GM12878 (cell line): Measurements from ENCODE around the gene SOS1. TPM values are rescaled to one million over a fixed set of nuclear protein-coding genes. Genes with fewer than 3 reads are reported as not detected.
A peak's percentile ranks its signal among the peaks of the same experiment; 100 is the strongest.

Experiments used
- ATAC-seq: fragments of 200-7000 bp; cut with Tn5 transposase; 3 replicates; pipeline ENCODE4 v1.9.1; 2020; ENCODE audit warnings: mild to moderate bottlenecking, moderate library complexity
- BruUV-seq: library from RNA; stranded (reverse); fragments of 400-500 nt; replicated peaks from 2 replicates; lab custom pipeline; 2021; lab: Mats Ljungman, UMichigan
- CTCF ChIA-PET: fragments of 300-600 bp; sonication (Branson Sonifier 250); formaldehyde crosslinking; extraction: SDS; loops from one replicate; lab custom pipeline; 2021; ENCODE audit warnings: inconsistent platforms; lab: Yijun Ruan, JAX
- POLR2A ChIA-PET: fragments of 350-600 bp; formaldehyde crosslinking; extraction: SDS; loops from one replicate; lab custom pipeline; 2021; ENCODE audit warnings: inconsistent platforms; lab: Charles Lee
- RAD21 ChIA-PET: fragments of 300-600 bp; sonication (Branson Sonifier 250); formaldehyde crosslinking; loops from one replicate; lab custom pipeline; 2023; ENCODE audit warnings: antibody characterized with exemption; ENCODE audit not compliant: unreplicated experiment; lab: Charles Lee
- SMC1A ChIA-PET: fragments of 300-600 bp; sonication (Branson Sonifier 250); formaldehyde crosslinking; loops from one replicate; lab custom pipeline; 2023; ENCODE audit not compliant: unreplicated experiment, uncharacterized antibody; lab: Charles Lee
- DNase-seq: peaks from one replicate; pipeline ENCODE4 v3.0.0-alpha.2; 2011; ENCODE audit warnings: low read depth, low spot score
- FAIRE-seq: peaks from 3 replicates; lab custom pipeline; 2011; peaks lifted over from hg19 to GRCh38; lab: Jason Lieb, UNC
- H2AFZ ChIP-seq: 2 replicates; pipeline ENCODE4 v1.6.0; 2011; ENCODE audit warnings: low read depth, low read length, control low read depth; ENCODE audit not compliant: control insufficient read depth
- H3K27ac ChIP-seq: 2 replicates; pipeline ENCODE4 v1.5.1; 2011; ENCODE audit warnings: control low read depth; ENCODE audit not compliant: control insufficient read depth, insufficient read depth
- H3K27me3 ChIP-seq, 2 experiments: replicated peaks in 1 of 2; 2 replicates each; pipeline versions ENCODE4 v1.6.0 to v1.6.1; 2011; ENCODE audit warnings: low read length in 1 of 2; ENCODE audit not compliant: control insufficient read depth in 2 of 2, insufficient read depth in 2 of 2
- H3K36me3 ChIP-seq, 2 experiments: 2 replicates each; pipeline ENCODE4 v1.5.1; 2011; ENCODE audit warnings: low read length in 1 of 2; ENCODE audit not compliant: control insufficient read depth in 2 of 2, insufficient read depth in 2 of 2
- H3K4me1 ChIP-seq: 2 replicates; pipeline ENCODE4 v1.6.1; 2011; ENCODE audit warnings: mild to moderate bottlenecking, low read length, moderate library complexity, mixed read lengths; ENCODE audit not compliant: control insufficient read depth, insufficient read depth
- H3K4me2 ChIP-seq: 2 replicates; pipeline ENCODE4 v1.6.0; 2011; ENCODE audit warnings: control low read depth; ENCODE audit not compliant: control insufficient read depth, insufficient read depth
- H3K4me3 ChIP-seq: fragments of 200-600 bp; sonication (generic); 2 replicates; pipeline ENCODE4 v1.5.1; 2016
- H3K79me2 ChIP-seq: 2 replicates; pipeline ENCODE4 v1.6.0; 2011; ENCODE audit warnings: low read length; ENCODE audit not compliant: control insufficient read depth, insufficient read depth
- H3K9ac ChIP-seq: 2 replicates; pipeline ENCODE4 v1.8.0; 2011; ENCODE audit warnings: low read length, control low read depth, mixed read lengths; ENCODE audit not compliant: control insufficient read depth, insufficient read depth
- H3K9me3 ChIP-seq: replicated peaks from 3 replicates; pipeline ENCODE4 v1.5.1; 2011; ENCODE audit warnings: mild to moderate bottlenecking, low read length; ENCODE audit not compliant: control insufficient read depth, insufficient read depth
- H4K20me1 ChIP-seq: 2 replicates; pipeline ENCODE4 v1.6.0; 2011; ENCODE audit not compliant: control insufficient read depth, insufficient read depth
- FOXK2 ChIP-seq: fragments of 450-650 bp; IDR thresholded peaks from 2 replicates; pipeline ENCODE4 v1.6.1; 2017; ENCODE audit warnings: mild to moderate bottlenecking, moderate library complexity
- JUND ChIP-seq: IDR thresholded peaks from 2 replicates; pipeline ENCODE4 v1.6.1; 2012; ENCODE audit warnings: low read depth, mild to moderate bottlenecking, low read length, improper control_type of control experiment, moderate library complexity
- MEF2B ChIP-seq: fragments of 450-650 bp; IDR thresholded peaks from 2 replicates; pipeline ENCODE4 v1.6.1; 2018; ENCODE audit warnings: mild to moderate bottlenecking, moderate library complexity; ENCODE audit not compliant: partially characterized antibody, poor library complexity, severe bottlenecking
- NBN ChIP-seq: fragments of 450-650 bp; IDR thresholded peaks from 2 replicates; pipeline ENCODE4 v1.6.1; 2016
- POU2F2 ChIP-seq: IDR thresholded peaks from 3 replicates; pipeline ENCODE4 v1.6.1; 2011; ENCODE audit warnings: low read depth, mild to moderate bottlenecking, low read length, borderline replicate concordance
- RAD51 ChIP-seq: fragments of 450-650 bp; IDR thresholded peaks from 2 replicates; pipeline ENCODE4 v1.6.1; 2016; ENCODE audit warnings: moderate library complexity, mild to moderate bottlenecking, inconsistent platforms
- STAT1 ChIP-seq: fragments of 450-650 bp; conservative IDR thresholded peaks from 2 replicates; pipeline ENCODE4 v1.6.1; 2014; ENCODE audit warnings: antibody characterized with exemption, mild to moderate bottlenecking
- SUPT20H ChIP-seq: IDR thresholded peaks from 2 replicates; pipeline ENCODE4 v1.6.1; 2011; ENCODE audit warnings: low read depth, mild to moderate bottlenecking, low read length, moderate library complexity, borderline replicate concordance; ENCODE audit not compliant: control insufficient read depth
- YY1 ChIP-seq: IDR thresholded peaks from 2 replicates; pipeline ENCODE4 v1.6.1; 2011; ENCODE audit warnings: low read depth, mild to moderate bottlenecking, low read length
- WGBS: methylation state at CpG from one replicate; pipeline ENCODE4 v1.1.6; 2016; ENCODE audit warnings: low lambda C conversion rate; ENCODE audit not compliant: insufficient replicate concordance, insufficient coverage; ENCODE audit errors: missing lambda C conversion rate; 5-methylcytosine and 5-hydroxymethylcytosine counted together
- in situ Hi-C: fragments of 300-500 bp; cut with MboI; formaldehyde crosslinking; loops from 9 replicates; pipeline ENCODE4 v1.14.3; 2018; ENCODE audit warnings: mixed read lengths
- intact Hi-C: fragments of 100-400 bp; cut with micrococcal nuclease; formaldehyde crosslinking; loops from one replicate; pipeline ENCODE4 v1.14.2; 2022; ENCODE audit not compliant: unreplicated experiment
- polyA plus RNA-seq, 11 experiments: library from polyadenylated mRNA; depleted of rRNA in 4 of 11; unstranded in 6 of 11; stranded (reverse) in 5 of 11; fragments of >200 nt; fragmentation: Nextera tagmentation in 4 of 11; fragmentation: Illumina TruSeq in 1 of 11; extraction: Ambion mirVana in 4 of 11; extraction: Trizol in 1 of 11; gene quantifications; 1 replicate in 1 of 11; 2 replicates in 10 of 11; pipeline versions ENCODE4 v1.2.1 to v1.2.3, GENCODE V29; 2011 to 2016; ENCODE audit warnings: inconsistent platforms in 2 of 11, missing spikeins in 2 of 11, low read depth in 1 of 11
- total RNA-seq, 4 experiments: library from RNA; depleted of rRNA in 3 of 4; stranded (reverse); fragments of >200 nt in 3 of 4; fragmentation: Illumina TruSeq in 1 of 4; extraction: Trizol in 1 of 4; gene quantifications; 2 replicates each; pipeline versions ENCODE4 v1.2.1 to v1.2.3, GENCODE V29; 2013 to 2021
- TF ChIP-seq, protein P1 (sequence below): IDR thresholded peaks from 2 replicates; pipeline ENCODE4 v1.6.1; 2011; ENCODE audit warnings: low read depth, mild to moderate bottlenecking, low read length, moderate library complexity, borderline replicate concordance; ENCODE audit errors: extremely low read depth
- TF ChIP-seq, protein P2 (sequence below): IDR thresholded peaks from 2 replicates; pipeline ENCODE4 v1.6.1; 2012; ENCODE audit warnings: low read length, inconsistent platforms

SOS1 gene
- total and polyA plus RNA-seq, 10 of the 15 experiments (the other 5 are each of a cell fraction or from before 2014, with no cell fraction given) = 2.1 to 24.1 (median 8.5) TPM

GRCh38 chr2:39118786-39119499 lies 1.9 kb downstream of the SOS1 start:
- POLR2A ChIA-PET = interaction anchor here (0.6 to 4.9 kb wide), 7 partner anchors 10 to 368 kb away, joined by 3 to 30 read pairs (median 4); partner anchors contain the start of genes DHX57, MORN2 and SRSF7
- CTCF ChIA-PET = interaction anchor here (0.7 to 6.7 kb wide), 14 partner anchors 8 to 366 kb away, joined by 3 to 98 read pairs (median 4); no protein-coding TSS in a partner anchor
- in situ Hi-C loops = no loop called here
- DNase-seq (no peak), ATAC-seq (no peak), FAIRE-seq (no peak)
- peak overlapping the region; percentile 63 for H3K4me2 ChIP-seq
- BruUV-seq = TSS peak; percentile 58
- peak overlapping the region; percentile 77 for H3K9ac ChIP-seq
- 2% methylated on average over 6 of the region's 6 CpGs for WGBS
- peak overlapping the region; percentile 24; the same call in 1 of the 2 replicates for H2AFZ ChIP-seq
- RAD21 ChIA-PET = interaction anchor here (0.8 to 6.2 kb wide), 10 partner anchors 9 to 171 kb away, joined by 3 to 83 read pairs (median 6); no protein-coding TSS in a partner anchor
- H3K4me3 ChIP-seq = peak overlapping the region; percentile 77
- peaks cover 60% of the 10 kb centered on the region for H3K79me2 ChIP-seq
- SMC1A ChIA-PET = interaction anchor here (0.7 to 4.6 kb wide), 12 partner anchors 9 to 172 kb away, joined by 3 to 58 read pairs (median 6); no protein-coding TSS in a partner anchor
- no peaks in the 10 kb centered on the region for H3K9me3 ChIP-seq
- no peaks in the 10 kb centered on the region for H3K36me3 ChIP-seq
- TF ChIP-seq, protein P1, sequence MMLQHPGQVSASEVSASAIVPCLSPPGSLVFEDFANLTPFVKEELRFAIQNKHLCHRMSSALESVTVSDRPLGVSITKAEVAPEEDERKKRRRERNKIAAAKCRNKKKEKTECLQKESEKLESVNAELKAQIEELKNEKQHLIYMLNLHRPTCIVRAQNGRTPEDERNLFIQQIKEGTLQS = no peak
- TF ChIP-seq FOXK2 (no peak), RAD51 (no peak), JUND (no peak), YY1 (peak; percentile 71), MEF2B (peak; percentile 80), NBN (no peak), STAT1 (no peak), SUPT20H (no peak), POU2F2 (no peak)
- TF ChIP-seq, protein P2, sequence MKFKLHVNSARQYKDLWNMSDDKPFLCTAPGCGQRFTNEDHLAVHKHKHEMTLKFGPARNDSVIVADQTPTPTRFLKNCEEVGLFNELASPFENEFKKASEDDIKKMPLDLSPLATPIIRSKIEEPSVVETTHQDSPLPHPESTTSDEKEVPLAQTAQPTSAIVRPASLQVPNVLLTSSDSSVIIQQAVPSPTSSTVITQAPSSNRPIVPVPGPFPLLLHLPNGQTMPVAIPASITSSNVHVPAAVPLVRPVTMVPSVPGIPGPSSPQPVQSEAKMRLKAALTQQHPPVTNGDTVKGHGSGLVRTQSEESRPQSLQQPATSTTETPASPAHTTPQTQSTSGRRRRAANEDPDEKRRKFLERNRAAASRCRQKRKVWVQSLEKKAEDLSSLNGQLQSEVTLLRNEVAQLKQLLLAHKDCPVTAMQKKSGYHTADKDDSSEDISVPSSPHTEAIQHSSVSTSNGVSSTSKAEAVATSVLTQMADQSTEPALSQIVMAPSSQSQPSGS = no peak
- H3K27me3 ChIP-seq = no peaks in the 10 kb centered on the region
- peak overlapping the region; percentile 84 for H3K27ac ChIP-seq
- H3K4me1 ChIP-seq = peaks cover 3% of the 10 kb centered on the region; the same call in 1 of the 2 replicates
- intact Hi-C loops = loop anchor here (2.0 kb wide), 1 partner anchor 60 kb away; no protein-coding TSS in a partner anchor
- no peaks in the 10 kb centered on the region for H4K20me1 ChIP-seq
